HUES6 (cell line): ENCODE measurements around the gene CELA3B.
"Not testable (repeated sequence)": the region's sequence is repeated elsewhere in the genome, so short reads cannot be mapped to it uniquely, and the experiment has no call there.

Source experiments
- H3K27ac ChIP-seq: 2 replicates; pipeline ENCODE4 v1.7.0; 2013; ENCODE audit warnings: low read depth, mild to moderate bottlenecking, low read length, inconsistent platforms
- H3K27me3 ChIP-seq: 2 replicates; pipeline ENCODE4 v1.6.1; 2013; ENCODE audit warnings: low read length; ENCODE audit not compliant: control insufficient read depth, insufficient read depth
- H3K36me3 ChIP-seq: 2 replicates; pipeline ENCODE4 v1.6.1; 2013; ENCODE audit warnings: low read length; ENCODE audit not compliant: control insufficient read depth, insufficient read depth
- H3K4me1 ChIP-seq: 2 replicates; pipeline ENCODE4 v1.6.1; 2013; ENCODE audit warnings: low read length; ENCODE audit not compliant: control insufficient read depth, insufficient read depth
- H3K4me3 ChIP-seq: 2 replicates; pipeline ENCODE4 v1.5.1; 2013; ENCODE audit warnings: low read depth, low read length
- H3K9ac ChIP-seq: one replicate; pipeline ENCODE4 v1.6.1; 2013; ENCODE audit warnings: mild to moderate bottlenecking, low read length
- H3K9me3 ChIP-seq: 2 replicates; pipeline ENCODE4 v1.6.1; 2013; ENCODE audit warnings: low read depth, low read length; ENCODE audit not compliant: control insufficient read depth, insufficient read depth

The CELA3B gene

GRCh38 chr1:21981253-21981652, 4.4 kb downstream of the CELA3B start:
- H3K36me3 ChIP-seq, H3K9ac ChIP-seq, H3K27me3 ChIP-seq, H3K9me3 ChIP-seq, H3K27ac ChIP-seq, H3K4me3 ChIP-seq, H3K4me1 ChIP-seq: not testable (repeated sequence)

GRCh38 chr1:21982122-21982521, 5.3 kb downstream of the CELA3B start:
- not testable (repeated sequence) for H3K9me3 ChIP-seq, H3K27me3 ChIP-seq, H3K4me1 ChIP-seq, H3K27ac ChIP-seq, H3K4me3 ChIP-seq, H3K9ac ChIP-seq, H3K36me3 ChIP-seq

- not testable (repeated sequence) for H3K9me3 ChIP-seq, H3K9ac ChIP-seq, H3K36me3 ChIP-seq, H3K4me1 ChIP-seq, H3K4me3 ChIP-seq, H3K27me3 ChIP-seq, H3K27ac ChIP-seq
These were observed 6.7 kb downstream of the CELA3B start for GRCh38 chr1:21983539-21983938.

- not testable (repeated sequence) for H3K27ac ChIP-seq, H3K4me3 ChIP-seq, H3K9ac ChIP-seq, H3K36me3 ChIP-seq, H3K4me1 ChIP-seq, H3K27me3 ChIP-seq, H3K9me3 ChIP-seq
These were observed 9.1 kb downstream of the CELA3B start for GRCh38 chr1:21985893-21986292.

GRCh38 chr1:21986386-21986785, 9.6 kb downstream of the CELA3B start:
- H3K27me3 ChIP-seq, H3K9me3 ChIP-seq, H3K9ac ChIP-seq, H3K36me3 ChIP-seq, H3K27ac ChIP-seq, H3K4me3 ChIP-seq, H3K4me1 ChIP-seq: not testable (repeated sequence)

GRCh38 chr1:21989672-21990393, 13.0 kb downstream of the CELA3B start:
- not testable (repeated sequence) for H3K27me3 ChIP-seq, H3K4me3 ChIP-seq, H3K27ac ChIP-seq, H3K4me1 ChIP-seq, H3K9ac ChIP-seq, H3K36me3 ChIP-seq, H3K9me3 ChIP-seq

GRCh38 chr1:21992186-21992585, 15.4 kb downstream of the CELA3B start:
- not testable (repeated sequence) for H3K36me3 ChIP-seq, H3K9me3 ChIP-seq, H3K9ac ChIP-seq, H3K4me3 ChIP-seq, H3K4me1 ChIP-seq, H3K27me3 ChIP-seq, H3K27ac ChIP-seq

- not testable (repeated sequence) for H3K27ac ChIP-seq, H3K9ac ChIP-seq, H3K36me3 ChIP-seq, H3K27me3 ChIP-seq, H3K4me3 ChIP-seq, H3K9me3 ChIP-seq
- H3K4me1 ChIP-seq: peaks cover 10% of the 10 kb centered on the region; the same call in 1 of the 2 replicates
These were observed 17.9 kb downstream of the CELA3B start for GRCh38 chr1:21994716-21995115.

- peaks cover 10% of the 10 kb centered on the region; the same call in 1 of the 2 replicates for H3K4me1 ChIP-seq
- not testable (repeated sequence) for H3K9me3 ChIP-seq, H3K27ac ChIP-seq, H3K27me3 ChIP-seq, H3K36me3 ChIP-seq, H3K4me3 ChIP-seq, H3K9ac ChIP-seq
These were observed 19.8 kb downstream of the CELA3B start for GRCh38 chr1:21996663-21996970.

GRCh38 chr1:21997891-21998623, 21.2 kb downstream of the CELA3B start:
- not testable (repeated sequence) for H3K4me3 ChIP-seq, H3K9ac ChIP-seq, H3K27ac ChIP-seq, H3K9me3 ChIP-seq, H3K27me3 ChIP-seq, H3K36me3 ChIP-seq
- peaks cover 10% of the 10 kb centered on the region; the same call in 1 of the 2 replicates for H3K4me1 ChIP-seq

GRCh38 chr1:21998624-21999294, 21.9 kb downstream of the CELA3B start:
- not testable (repeated sequence) for H3K36me3 ChIP-seq, H3K9me3 ChIP-seq, H3K27me3 ChIP-seq, H3K4me3 ChIP-seq, H3K9ac ChIP-seq, H3K27ac ChIP-seq
- H3K4me1 ChIP-seq: peaks cover 10% of the 10 kb centered on the region; the same call in 1 of the 2 replicates
